Hepatocyte (in vitro differentiated cells): ENCODE data around the gene RNF213. TPM values are rescaled to one million over a fixed set of nuclear protein-coding genes. Genes with fewer than 3 reads are reported as not detected.

ENCODE experiments used
- DNase-seq: peaks from one replicate; pipeline ENCODE4 v3.0.0-alpha.2; 2016; ENCODE audit warnings: low spot score
- H2AFZ ChIP-seq: fragments of 200-600 bp; sonication (generic); 2 replicates; pipeline ENCODE4 v1.6.0; 2016; ENCODE audit warnings: antibody characterized with exemption, mild to moderate bottlenecking
- H3K27ac ChIP-seq: fragments of 200-600 bp; sonication (generic); 2 replicates; pipeline ENCODE4 v1.5.1; 2016; ENCODE audit warnings: mild to moderate bottlenecking
- H3K27me3 ChIP-seq: fragments of 200-600 bp; sonication (generic); 2 replicates; pipeline ENCODE4 v1.6.1; 2016
- H3K36me3 ChIP-seq: fragments of 200-600 bp; sonication (generic); replicated peaks from 2 replicates; pipeline ENCODE4 v1.5.1; 2016; ENCODE audit warnings: low read depth; ENCODE audit not compliant: insufficient read depth
- H3K4me1 ChIP-seq: fragments of 200-600 bp; sonication (generic); 2 replicates; pipeline ENCODE4 v1.5.1; 2016; ENCODE audit warnings: mild to moderate bottlenecking, moderate library complexity; ENCODE audit not compliant: insufficient read depth
- H3K4me2 ChIP-seq: fragments of 200-600 bp; sonication (generic); 2 replicates; pipeline ENCODE4 v1.6.0; 2016
- H3K4me3 ChIP-seq: fragments of 200-600 bp; sonication (generic); 2 replicates; pipeline ENCODE4 v1.5.1; 2016; ENCODE audit warnings: mild to moderate bottlenecking
- H3K79me2 ChIP-seq: fragments of 200-600 bp; sonication (generic); 2 replicates; pipeline ENCODE4 v1.6.0; 2017; ENCODE audit warnings: mild to moderate bottlenecking
- H3K9me2 ChIP-seq: fragments of 200-600 bp; sonication (generic); replicated peaks from 2 replicates; pipeline ENCODE4 v1.6.0; 2017; ENCODE audit warnings: mild to moderate bottlenecking; ENCODE audit not compliant: insufficient read depth
- H3K9me3 ChIP-seq: fragments of 200-600 bp; sonication (generic); 2 replicates; pipeline ENCODE4 v1.5.1; 2016; ENCODE audit warnings: low read depth, mild to moderate bottlenecking
- H4K20me1 ChIP-seq: fragments of 200-600 bp; sonication (generic); 2 replicates; pipeline ENCODE4 v1.6.0; 2016; ENCODE audit warnings: mild to moderate bottlenecking; ENCODE audit not compliant: insufficient read depth, poor library complexity, severe bottlenecking
- CTCF ChIP-seq: fragments of 200-600 bp; sonication (generic); IDR thresholded peaks from 2 replicates; pipeline ENCODE4 v1.5.1; 2016; ENCODE audit warnings: antibody characterized with exemption, mild to moderate bottlenecking; ENCODE audit not compliant: poor library complexity
- EZH2 ChIP-seq: fragments of 200-600 bp; sonication (generic); IDR thresholded peaks from 2 replicates; pipeline ENCODE4 v1.6.1; 2016; ENCODE audit warnings: antibody characterized with exemption, mild to moderate bottlenecking, borderline replicate concordance
- EZH2phosphoT487 ChIP-seq: fragments of 200-600 bp; sonication (generic); IDR thresholded peaks from one replicate; pipeline ENCODE4 v1.6.1; 2018; ENCODE audit warnings: antibody characterized with exemption, mild to moderate bottlenecking, low read depth, moderate library complexity; ENCODE audit not compliant: unreplicated experiment, severe bottlenecking
- WGBS: methylation state at CpG from one replicate; pipeline ENCODE4 v1.1.6; 2016; ENCODE audit warnings: low lambda C conversion rate; ENCODE audit errors: missing lambda C conversion rate; 5-methylcytosine and 5-hydroxymethylcytosine counted together
- polyA plus RNA-seq: library from polyadenylated mRNA; unstranded; fragments of >200 nt; fragmentation: Nextera tagmentation; extraction: Ambion mirVana; gene quantifications from 2 replicates; pipeline ENCODE4 v1.2.1, GENCODE V29; 2016
- total RNA-seq: library from RNA; depleted of rRNA; stranded (reverse); fragments of >200 nt; gene quantifications from 2 replicates; pipeline ENCODE4 v1.2.3, GENCODE V29; 2014

Gene RNF213
- total and polyA plus RNA-seq, 2 experiments from 2014 or later: 21.1 to 57.4 TPM

DNA sequence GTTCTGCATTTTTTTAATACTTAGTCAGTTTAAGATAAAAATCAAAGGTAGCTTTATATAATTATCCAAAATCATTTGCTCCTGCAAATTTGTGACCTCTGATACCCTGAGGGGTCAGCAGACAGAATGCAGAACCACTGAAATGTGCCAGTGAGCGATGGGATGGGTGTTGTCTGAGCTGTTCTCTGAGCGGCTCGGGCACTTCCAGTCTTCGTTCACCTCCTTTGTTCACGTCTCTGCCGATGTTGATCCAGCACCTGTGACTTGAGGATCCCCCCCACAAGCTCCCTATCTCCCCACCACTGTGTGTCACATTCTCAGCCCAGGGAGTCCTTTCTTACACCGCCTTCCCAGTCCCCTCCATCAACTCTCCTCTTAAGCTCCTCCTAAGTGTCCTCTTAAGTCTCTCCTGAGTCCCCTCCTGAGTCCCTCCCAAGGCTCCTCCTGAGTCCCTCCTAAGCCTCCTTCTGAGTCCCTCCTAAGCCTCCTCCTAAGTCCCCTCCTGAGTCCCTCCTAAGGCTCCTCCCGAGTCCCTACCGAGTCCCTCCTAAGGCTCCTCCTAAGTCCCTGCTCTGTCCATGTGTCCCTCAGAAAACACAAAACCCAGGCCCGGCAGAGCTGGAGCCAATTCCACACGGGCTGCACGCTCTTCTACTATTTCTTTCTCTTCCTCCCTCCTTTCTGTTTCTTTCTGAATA is 47.5 kb downstream of the RNF213 start:
- TF ChIP-seq EZH2phosphoT487: no peak
- no peak for TF ChIP-seq EZH2
- H3K79me2 ChIP-seq: no peaks in the 10 kb centered on the region
- no peaks in the 10 kb centered on the region for H3K36me3 ChIP-seq
- H3K9me3 ChIP-seq: no peaks in the 10 kb centered on the region
- H4K20me1 ChIP-seq: no peaks in the 10 kb centered on the region
- peaks cover 8% of the 10 kb centered on the region for H3K4me1 ChIP-seq
- DNase-seq: no peak
- H3K27ac ChIP-seq: peak overlapping the region; percentile 82
- no peak overlapping the region for H2AFZ ChIP-seq
- WGBS: 58% methylated on average over 12 of the region's 12 CpGs
- H3K4me2 ChIP-seq: no peak overlapping the region
- no peaks in the 10 kb centered on the region for H3K9me2 ChIP-seq
- H3K4me3 ChIP-seq: no peak overlapping the region
- H3K27me3 ChIP-seq: no peaks in the 10 kb centered on the region

- peak; percentile 42 for DNase-seq
- WGBS: 52% methylated on average over 16 of the region's 16 CpGs
- Histone ChIP-seq H3K27me3 (no peaks in the 10 kb centered on the region), H3K79me2 (no peaks in the 10 kb centered on the region), H4K20me1 (no peaks in the 10 kb centered on the region), H3K36me3 (no peaks in the 10 kb centered on the region), H3K4me3 (no peak overlapping the region), H3K4me2 (peak overlapping the region; percentile 0), H3K9me3 (no peaks in the 10 kb centered on the region), H3K4me1 (peaks cover 8% of the 10 kb centered on the region), H2AFZ (no peak overlapping the region), H3K9me2 (no peaks in the 10 kb centered on the region), H3K27ac (peak overlapping the region; percentile 82)
- no peak for TF ChIP-seq EZH2
- no peak for TF ChIP-seq CTCF
- TF ChIP-seq EZH2phosphoT487: no peak
Observed at GRCh38 chr17:80308692-80309517, 48.3 kb downstream of the RNF213 start.

DNA sequence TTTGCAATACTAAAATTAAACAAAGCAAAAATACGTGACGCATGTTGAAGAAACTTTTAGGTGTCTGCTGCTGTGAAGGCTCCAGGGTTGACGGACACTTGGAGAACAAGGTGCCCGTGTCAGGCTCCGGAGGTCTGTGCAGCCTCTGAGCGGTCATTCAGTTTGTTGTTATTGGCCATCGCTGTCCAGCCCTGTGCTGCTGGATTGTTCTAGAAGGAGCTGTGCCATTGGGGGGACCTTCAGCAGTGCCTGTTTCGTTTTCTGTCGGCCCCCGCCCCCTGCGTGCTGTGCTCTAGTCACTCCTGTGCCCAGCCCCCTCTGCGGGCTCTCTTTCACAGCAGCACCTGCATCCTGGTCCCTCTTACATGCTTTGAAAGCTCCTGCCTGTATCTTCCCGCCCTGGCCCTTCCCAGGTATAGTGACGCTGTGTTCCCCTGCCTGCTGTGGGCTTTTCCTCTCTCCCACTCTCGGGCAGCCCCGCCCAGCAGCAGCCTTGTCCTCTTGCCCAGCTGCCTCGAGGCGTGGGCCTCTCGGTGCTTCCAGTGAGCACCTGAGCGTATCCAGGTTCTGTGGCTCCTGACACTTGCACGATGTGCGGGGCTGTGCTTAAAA is 50.7 kb downstream of the RNF213 start:
- no peaks in the 10 kb centered on the region for H4K20me1 ChIP-seq
- H3K4me2 ChIP-seq: no peak overlapping the region
- no peak overlapping the region for H3K4me3 ChIP-seq
- H2AFZ ChIP-seq: no peak overlapping the region
- H3K27ac ChIP-seq: no peak overlapping the region
- WGBS: 95% methylated on average over 22 of the region's 22 CpGs
- H3K27me3 ChIP-seq: no peaks in the 10 kb centered on the region
- H3K4me1 ChIP-seq: peaks cover 8% of the 10 kb centered on the region
- no peaks in the 10 kb centered on the region for H3K9me3 ChIP-seq
- no peak for DNase-seq
- no peaks in the 10 kb centered on the region for H3K36me3 ChIP-seq
- TF ChIP-seq EZH2 (no peak), CTCF (no peak), EZH2phosphoT487 (no peak)
- H3K79me2 ChIP-seq: no peaks in the 10 kb centered on the region
- H3K9me2 ChIP-seq: no peaks in the 10 kb centered on the region

GRCh38 chr17:80312621-80313135 is 52.0 kb downstream of the RNF213 start:
- Histone ChIP-seq H3K79me2 (no peaks in the 10 kb centered on the region), H3K9me2 (no peaks in the 10 kb centered on the region), H3K4me3 (no peak overlapping the region), H3K9me3 (no peaks in the 10 kb centered on the region), H3K27ac (no peak overlapping the region), H3K36me3 (no peaks in the 10 kb centered on the region), H2AFZ (no peak overlapping the region), H3K27me3 (no peaks in the 10 kb centered on the region), H3K4me2 (no peak overlapping the region), H4K20me1 (no peaks in the 10 kb centered on the region), H3K4me1 (peaks cover 8% of the 10 kb centered on the region)
- TF ChIP-seq EZH2 (no peak), CTCF (no peak), EZH2phosphoT487 (no peak)
- WGBS: 96% methylated on average over 12 of the region's 12 CpGs
- no peak for DNase-seq
